GM12891 (cell line): ENCODE results near the gene MFAP2.

ENCODE experiments used
- PAX5 ChIP-seq: IDR thresholded peaks from 2 replicates; pipeline ENCODE4 v1.6.1; 2011; ENCODE audit warnings: low read length, moderate library complexity, mild to moderate bottlenecking; ENCODE audit not compliant: insufficient read depth, severe bottlenecking
- POLR2A ChIP-seq: IDR thresholded peaks from 2 replicates; pipeline ENCODE4 v1.6.1; 2011; ENCODE audit warnings: low read depth, low read length, control low read depth
- POLR2AphosphoS5 ChIP-seq: IDR thresholded peaks from 2 replicates; pipeline ENCODE4 v1.6.1; 2011; ENCODE audit warnings: low read depth, low read length, control low read depth
- SPI1 ChIP-seq: IDR thresholded peaks from 2 replicates; pipeline ENCODE4 v1.6.1; 2011; ENCODE audit warnings: low read depth, low read length, control low read depth
- TAF1 ChIP-seq: IDR thresholded peaks from 2 replicates; pipeline ENCODE4 v1.6.1; 2011; ENCODE audit warnings: low read depth, low read length, control low read depth

DNA sequence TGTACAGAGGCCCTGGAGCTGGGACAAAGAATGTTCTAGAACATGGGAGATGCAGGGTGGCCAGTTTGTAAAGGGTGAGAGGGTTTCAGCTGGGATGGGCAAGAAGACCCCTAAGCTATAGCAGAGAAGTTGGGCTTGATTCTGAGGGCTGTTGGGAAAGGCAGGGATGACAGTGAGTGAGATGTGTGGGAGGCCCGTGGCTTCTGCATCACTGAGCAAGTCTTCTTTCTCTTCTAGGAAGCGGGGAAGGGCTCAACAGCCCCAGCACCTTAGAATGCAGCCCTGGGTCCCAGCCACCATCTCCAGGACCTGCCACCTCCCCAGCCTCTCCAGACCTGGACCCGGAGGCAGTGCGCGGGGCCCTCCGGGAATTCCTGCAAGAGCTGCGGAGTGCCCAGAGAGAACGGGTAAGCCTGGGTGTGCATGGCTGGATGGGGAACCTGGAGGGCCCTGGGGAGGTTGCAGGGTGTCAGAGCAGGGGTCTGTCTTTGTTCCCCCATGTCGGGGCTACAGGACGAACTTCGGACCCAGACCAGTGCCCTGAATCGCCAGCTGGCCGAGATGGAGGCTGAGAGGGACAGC, 14.8 kb downstream of the MFAP2 start:
- TF ChIP-seq POLR2AphosphoS5 (no peak), POLR2A (no peak), PAX5 (no peak), TAF1 (no peak), SPI1 (no peak)
